PC-3 (cell line): Measurements from ENCODE around the gene CDK18. TPM values are rescaled to one million over a fixed set of nuclear protein-coding genes. Genes with fewer than 3 reads are reported as not detected.

ENCODE experiments used
- ATAC-seq: fragments of 200-7000 bp; cut with Tn5 transposase; 2 replicates; pipeline ENCODE4 v1.9.1; 2020; ENCODE audit warnings: mild to moderate bottlenecking, moderate library complexity
- BruUV-seq: library from RNA; stranded (reverse); fragments of 400-500 nt; replicated peaks from 2 replicates; lab custom pipeline; 2021; lab: Mats Ljungman, UMichigan
- CTCF ChIA-PET: fragments of 300-600 bp; sonication (Branson Sonifier 250); formaldehyde crosslinking; loops from one replicate; lab custom pipeline; 2022; ENCODE audit warnings: antibody characterized with exemption; lab: Charles Lee
- POLR2A ChIA-PET: fragments of 300-600 bp; sonication (Branson Sonifier 250); formaldehyde crosslinking; loops from one replicate; lab custom pipeline; 2022; ENCODE audit warnings: antibody characterized with exemption; ENCODE audit not compliant: unreplicated experiment; lab: Charles Lee
- DNase-seq: peaks from one replicate; pipeline ENCODE4 v3.0.0-alpha.2; 2015
- H2AFZ ChIP-seq: fragments of 300-600 bp; sonication (generic); 2 replicates; pipeline ENCODE4 v1.6.0; 2016; ENCODE audit warnings: antibody characterized with exemption, low read length
- H3F3A ChIP-seq: fragments of 300-600 bp; sonication (generic); one replicate; pipeline ENCODE4 v1.6.0; 2017; ENCODE audit warnings: antibody characterized with exemption, low read length, control low read depth, mild to moderate bottlenecking; ENCODE audit not compliant: unreplicated experiment
- H3K27ac ChIP-seq: fragments of 300-600 bp; sonication (generic); 2 replicates; pipeline ENCODE4 v1.5.1; 2016; ENCODE audit warnings: mild to moderate bottlenecking, low read length
- H3K27me3 ChIP-seq: fragments of 300-600 bp; sonication (generic); 2 replicates; pipeline ENCODE4 v1.6.1; 2016; ENCODE audit warnings: low read length, mixed read lengths
- H3K36me3 ChIP-seq: fragments of 300-600 bp; sonication (generic); 2 replicates; pipeline ENCODE4 v1.6.1; 2016; ENCODE audit warnings: low read depth, mixed run types, low read length, mixed read lengths
- H3K4me1 ChIP-seq: fragments of 300-600 bp; sonication (generic); 2 replicates; pipeline ENCODE4 v1.5.1; 2016; ENCODE audit warnings: low read length; ENCODE audit not compliant: insufficient read depth
- H3K4me2 ChIP-seq: fragments of 300-600 bp; sonication (generic); 2 replicates; pipeline ENCODE4 v1.6.0; 2016; ENCODE audit warnings: low read length
- H3K4me3 ChIP-seq: fragments of 300-600 bp; sonication (generic); 2 replicates; pipeline ENCODE4 v1.5.1; 2016; ENCODE audit warnings: mild to moderate bottlenecking, low read length, mixed read lengths
- H3K79me2 ChIP-seq: fragments of 300-600 bp; sonication (generic); 2 replicates; pipeline ENCODE4 v1.6.1; 2017; ENCODE audit warnings: low read length, mixed read lengths
- H3K9ac ChIP-seq: fragments of 300-600 bp; sonication (generic); 2 replicates; pipeline ENCODE4 v1.6.0; 2016; ENCODE audit warnings: mild to moderate bottlenecking, low read length
- H3K9me2 ChIP-seq: fragments of 300-600 bp; sonication (generic); replicated peaks from 2 replicates; pipeline ENCODE4 v1.6.1; 2016; ENCODE audit warnings: mixed run types, low read length, mixed read lengths
- H3K9me3 ChIP-seq: fragments of 300-600 bp; sonication (generic); 2 replicates; pipeline ENCODE4 v1.6.1; 2016; ENCODE audit warnings: low read length, mixed read lengths
- H4K20me1 ChIP-seq: fragments of 300-600 bp; sonication (generic); 2 replicates; pipeline ENCODE4 v1.6.1; 2016; ENCODE audit warnings: low read length, mixed read lengths
- CTCF ChIP-seq: fragments of 300-600 bp; sonication (generic); conservative IDR thresholded peaks from 2 replicates; pipeline ENCODE4 v1.5.1; 2017; ENCODE audit warnings: antibody characterized with exemption, low read depth, mild to moderate bottlenecking, low read length
- EZH2 ChIP-seq: fragments of 300-600 bp; sonication (generic); IDR thresholded peaks from one replicate; pipeline ENCODE4 v1.6.1; 2017; ENCODE audit warnings: antibody characterized with exemption, mild to moderate bottlenecking, low read length; ENCODE audit not compliant: unreplicated experiment
- EZH2phosphoT487 ChIP-seq: fragments of 300-600 bp; sonication (generic); IDR thresholded peaks from 2 replicates; pipeline ENCODE4 v1.6.1; 2018; ENCODE audit warnings: mild to moderate bottlenecking, antibody characterized with exemption, low read length, borderline replicate concordance
- intact Hi-C: fragments of 100-400 bp; cut with micrococcal nuclease; formaldehyde crosslinking; loops from 2 replicates; pipeline ENCODE4 v1.9.0; 2023
- total RNA-seq: library from RNA; depleted of rRNA; stranded (reverse); fragments of >200 nt; gene quantifications from 2 replicates; pipeline ENCODE4 v1.2.3, GENCODE V29; 2014

The CDK18 gene
- total RNA-seq, 1 experiment from 2014 or later = 13.2 TPM

- ATAC-seq (no peak), DNase-seq (no peak)
- CTCF ChIA-PET = no interaction called here
- H3K4me2 ChIP-seq = peak overlapping the region; percentile 58; the same call in 1 of the 2 replicates
- POLR2A ChIA-PET = no interaction called here
- BruUV-seq = no TSS peak
- no peaks in the 10 kb centered on the region for H3K9me2 ChIP-seq
- no peaks in the 10 kb centered on the region for H3F3A ChIP-seq
- no peak overlapping the region for H3K4me3 ChIP-seq
- H3K4me1 ChIP-seq = peaks cover 12% of the 10 kb centered on the region
- TF ChIP-seq EZH2phosphoT487 (no peak), CTCF (no peak), EZH2 (no peak)
- H3K36me3 ChIP-seq = no peaks in the 10 kb centered on the region
- no peaks in the 10 kb centered on the region for H3K9me3 ChIP-seq
- H3K27ac ChIP-seq = no peak overlapping the region
- intact Hi-C loops = no loop called here
- H4K20me1 ChIP-seq = no peaks in the 10 kb centered on the region
- no peak overlapping the region for H2AFZ ChIP-seq
- peaks cover 10% of the 10 kb centered on the region; the same call in 1 of the 2 replicates for H3K27me3 ChIP-seq
- no peaks in the 10 kb centered on the region for H3K79me2 ChIP-seq
- H3K9ac ChIP-seq = no peak overlapping the region
Measured at GRCh38 chr1:205568135-205568468, 63.6 kb downstream of the CDK18 start.

GRCh38 chr1:205568469-205569361, 64.2 kb downstream of the CDK18 start:
- DNase-seq (peak; percentile 50), ATAC-seq (peak; percentile 72)
- Histone ChIP-seq H3K27ac (no peak overlapping the region), H3F3A (no peaks in the 10 kb centered on the region), H4K20me1 (no peaks in the 10 kb centered on the region), H3K4me2 (peak overlapping the region; percentile 91), H3K79me2 (no peaks in the 10 kb centered on the region), H2AFZ (peak overlapping the region; percentile 79), H3K9me3 (no peaks in the 10 kb centered on the region), H3K27me3 (peaks cover 10% of the 10 kb centered on the region; the same call in 1 of the 2 replicates), H3K9ac (no peak overlapping the region), H3K4me1 (peaks cover 11% of the 10 kb centered on the region), H3K4me3 (peak overlapping the region; percentile 67), H3K9me2 (no peaks in the 10 kb centered on the region), H3K36me3 (no peaks in the 10 kb centered on the region)
- ChIA-PET CTCF (interaction anchor here (0.6 to 1.4 kb wide), 5 partner anchors 25 to 214 kb away, joined by 4 to 22 read pairs (median 9); no protein-coding TSS in a partner anchor), POLR2A (no interaction called here)
- TF ChIP-seq EZH2 = no peak
- peak; percentile 35 for TF ChIP-seq CTCF
- no TSS peak for BruUV-seq
- intact Hi-C loops = loop anchor here (1.0 kb wide), 1 partner anchor 39 kb away; no protein-coding TSS in a partner anchor
